GM21360 (cell line): ENCODE measurements around the gene SLC2A5.
"Not testable (repeated sequence)": the region's sequence is repeated elsewhere in the genome, so short reads cannot be mapped to it uniquely, and the experiment has no call there.

Experiments
- ATAC-seq: cut with Tn5 transposase; IDR thresholded peaks from one replicate; pipeline ENCODE4 v1.9.1; 2021; ENCODE audit warnings: mild to moderate bottlenecking, moderate library complexity; ENCODE audit not compliant: unreplicated experiment

SLC2A5 gene, protein sequence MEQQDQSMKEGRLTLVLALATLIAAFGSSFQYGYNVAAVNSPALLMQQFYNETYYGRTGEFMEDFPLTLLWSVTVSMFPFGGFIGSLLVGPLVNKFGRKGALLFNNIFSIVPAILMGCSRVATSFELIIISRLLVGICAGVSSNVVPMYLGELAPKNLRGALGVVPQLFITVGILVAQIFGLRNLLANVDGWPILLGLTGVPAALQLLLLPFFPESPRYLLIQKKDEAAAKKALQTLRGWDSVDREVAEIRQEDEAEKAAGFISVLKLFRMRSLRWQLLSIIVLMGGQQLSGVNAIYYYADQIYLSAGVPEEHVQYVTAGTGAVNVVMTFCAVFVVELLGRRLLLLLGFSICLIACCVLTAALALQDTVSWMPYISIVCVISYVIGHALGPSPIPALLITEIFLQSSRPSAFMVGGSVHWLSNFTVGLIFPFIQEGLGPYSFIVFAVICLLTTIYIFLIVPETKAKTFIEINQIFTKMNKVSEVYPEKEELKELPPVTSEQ

DNA sequence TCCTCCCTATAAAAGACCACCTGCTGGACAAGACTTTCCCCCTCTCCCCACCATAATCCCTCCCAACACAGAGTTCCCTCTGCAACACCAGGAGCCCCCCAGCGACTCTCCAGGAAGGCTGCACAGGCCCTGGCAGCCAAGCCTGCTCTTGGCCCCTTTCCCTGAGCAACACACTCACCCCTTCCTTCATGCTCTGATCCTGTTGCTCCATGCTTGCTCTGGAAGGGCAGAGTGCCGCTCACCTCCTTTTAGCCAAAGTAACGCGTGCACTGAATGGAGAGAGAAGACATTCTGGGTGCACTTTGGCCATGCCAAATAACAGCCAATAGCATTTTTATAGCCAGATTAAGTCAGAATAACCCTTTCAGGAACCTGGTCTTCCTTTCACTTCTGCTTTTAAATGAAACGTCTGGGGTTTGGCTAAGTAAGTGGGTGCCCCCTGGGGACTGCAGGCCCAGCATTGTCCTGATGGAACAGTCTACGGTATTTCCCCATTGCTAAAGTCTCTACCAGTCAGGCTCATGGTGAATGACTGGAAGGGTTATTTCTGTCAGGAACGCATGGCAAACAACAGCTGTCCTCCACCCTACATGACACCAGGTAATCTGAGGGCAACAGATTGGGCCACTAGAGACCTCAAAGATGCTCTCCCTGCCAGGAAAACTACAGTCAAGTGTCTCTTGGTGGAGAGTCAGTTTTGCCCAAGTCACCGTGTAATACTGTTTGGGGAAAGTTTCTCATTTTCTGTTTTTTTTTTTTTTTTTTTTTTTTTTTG is at the start of gene SLC2A5:
Gene SLC2A5, minus strand, starts transcription at position 310 of the 775 bp plus-strand sequence. Its CDS starts 99 bp downstream, at position 211.
- peak; percentile 87 for ATAC-seq

DNA sequence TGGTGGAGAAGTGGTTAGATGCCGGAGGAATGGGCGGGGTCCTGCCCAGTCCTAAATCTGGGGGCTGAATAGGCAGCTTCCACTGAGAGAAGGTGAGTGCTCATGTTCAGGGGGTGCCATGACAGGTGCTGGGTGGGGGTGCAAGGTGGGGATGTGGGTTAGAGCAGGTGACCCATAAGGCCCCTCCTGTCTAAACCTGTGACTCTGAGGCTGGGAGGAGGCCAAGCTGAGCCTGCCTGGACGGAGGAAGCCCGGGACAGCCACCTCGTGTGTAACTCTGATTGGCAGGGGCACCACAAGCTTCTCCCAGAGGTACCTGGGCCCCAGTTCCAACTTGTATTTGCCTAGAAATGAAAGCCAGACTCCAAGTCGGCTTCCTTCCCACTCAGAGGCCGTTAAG is 48.8 kb upstream of the SLC2A5 start:
- no peak for ATAC-seq

DNA sequence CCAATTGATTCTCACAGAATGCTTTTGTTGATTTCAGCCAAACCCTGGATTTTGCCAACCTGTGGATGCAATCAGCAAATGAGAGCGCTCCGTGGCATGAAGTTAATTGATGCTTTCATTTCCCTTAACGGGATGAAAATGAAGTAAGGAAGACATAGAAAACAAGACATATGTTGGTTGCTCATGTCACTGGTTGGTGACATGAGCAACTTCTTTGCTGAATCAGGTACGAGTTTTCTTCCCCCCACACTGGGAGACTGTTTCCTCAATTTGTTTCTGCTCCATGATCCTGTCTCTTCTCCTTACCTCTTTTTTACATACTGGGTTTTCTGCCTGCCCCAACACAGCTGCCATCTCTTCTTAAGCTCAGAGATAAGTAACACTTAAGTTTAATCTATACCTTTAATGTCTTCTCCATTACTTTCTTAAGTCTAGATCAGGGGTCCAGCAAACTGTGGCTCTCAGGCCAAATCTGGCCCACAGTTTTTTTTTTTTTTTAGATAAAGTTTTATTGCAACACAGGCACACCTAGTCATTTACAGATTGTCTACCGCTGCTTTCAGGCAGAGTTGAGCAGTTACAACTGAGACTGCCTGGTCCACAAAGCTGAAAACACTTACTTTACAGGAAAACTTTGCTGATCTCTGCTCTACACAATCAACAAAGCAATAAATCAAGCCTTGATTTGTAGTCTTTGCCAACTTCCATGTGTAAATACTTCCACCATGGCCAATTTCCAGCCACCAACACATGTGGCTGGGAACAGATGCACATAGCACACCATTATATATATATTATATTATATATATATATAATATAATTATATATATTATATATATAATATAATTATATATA is 46.1 kb upstream of the SLC2A5 start:
- ATAC-seq: no peak

DNA sequence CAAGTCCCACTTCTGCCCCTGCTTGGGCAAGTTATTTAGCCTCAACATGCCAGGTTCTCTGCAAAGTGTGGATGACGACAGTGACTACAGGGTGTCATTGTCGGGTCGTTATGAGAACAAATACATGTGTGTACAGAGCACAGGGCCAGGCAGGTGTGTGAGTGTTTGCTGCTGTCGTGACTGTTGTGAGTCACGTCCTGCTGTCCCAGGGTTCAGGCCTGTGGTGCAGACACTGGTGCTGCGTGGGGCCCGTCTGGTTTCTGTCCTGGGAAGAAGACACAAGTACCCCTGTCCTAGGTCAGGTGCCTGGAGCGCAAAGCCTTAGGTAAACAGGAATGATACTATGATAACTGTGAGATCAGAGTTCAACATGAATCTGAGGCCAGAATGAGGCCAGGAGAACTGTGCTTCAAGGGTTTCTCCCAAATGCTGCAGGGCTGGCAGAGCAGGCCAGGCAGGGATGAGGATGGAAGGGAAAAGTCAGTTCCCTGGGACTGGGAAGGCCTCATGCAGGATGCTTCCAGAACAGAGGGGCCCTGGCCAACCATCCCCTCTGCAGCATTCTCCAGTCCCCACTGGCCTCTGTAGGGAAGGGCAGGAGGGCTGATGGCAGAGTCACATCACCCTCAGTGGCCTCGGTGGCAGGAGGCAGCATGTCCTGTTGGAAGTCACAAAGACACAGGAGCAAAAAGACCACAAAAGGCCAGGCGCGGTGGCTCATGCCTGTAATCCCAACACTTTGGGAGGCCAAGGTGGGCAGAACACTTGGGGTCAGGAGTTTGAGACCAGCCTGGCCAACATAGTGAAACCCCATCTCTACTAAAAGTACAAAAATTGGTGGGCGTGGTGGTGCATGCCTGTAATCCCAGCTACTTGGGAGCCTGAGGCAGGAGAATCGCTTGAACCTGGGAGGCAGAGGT is 43.8 kb upstream of the SLC2A5 start:
- ATAC-seq: no peak

GRCh38 chr1:9111957-9112356 is 42.5 kb upstream of the SLC2A5 start:
- ATAC-seq: no peak

DNA sequence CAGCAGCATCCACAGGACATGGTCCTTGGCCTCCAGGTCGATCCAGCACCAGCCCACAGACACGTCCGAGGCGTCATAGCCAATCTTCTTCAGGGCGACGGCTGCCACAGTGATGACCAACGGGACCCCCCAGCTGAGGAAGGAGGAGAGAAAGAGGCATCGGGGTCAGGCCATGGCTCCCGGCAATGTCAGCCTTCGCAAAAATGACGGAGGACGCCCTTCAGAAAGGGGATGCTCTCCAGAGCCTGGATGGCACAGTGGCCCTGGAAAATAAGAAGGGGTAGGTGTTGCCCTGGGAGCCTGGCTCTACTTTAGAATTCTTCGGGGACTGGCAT is 41.9 kb upstream of the SLC2A5 start:
- no peak for ATAC-seq

DNA sequence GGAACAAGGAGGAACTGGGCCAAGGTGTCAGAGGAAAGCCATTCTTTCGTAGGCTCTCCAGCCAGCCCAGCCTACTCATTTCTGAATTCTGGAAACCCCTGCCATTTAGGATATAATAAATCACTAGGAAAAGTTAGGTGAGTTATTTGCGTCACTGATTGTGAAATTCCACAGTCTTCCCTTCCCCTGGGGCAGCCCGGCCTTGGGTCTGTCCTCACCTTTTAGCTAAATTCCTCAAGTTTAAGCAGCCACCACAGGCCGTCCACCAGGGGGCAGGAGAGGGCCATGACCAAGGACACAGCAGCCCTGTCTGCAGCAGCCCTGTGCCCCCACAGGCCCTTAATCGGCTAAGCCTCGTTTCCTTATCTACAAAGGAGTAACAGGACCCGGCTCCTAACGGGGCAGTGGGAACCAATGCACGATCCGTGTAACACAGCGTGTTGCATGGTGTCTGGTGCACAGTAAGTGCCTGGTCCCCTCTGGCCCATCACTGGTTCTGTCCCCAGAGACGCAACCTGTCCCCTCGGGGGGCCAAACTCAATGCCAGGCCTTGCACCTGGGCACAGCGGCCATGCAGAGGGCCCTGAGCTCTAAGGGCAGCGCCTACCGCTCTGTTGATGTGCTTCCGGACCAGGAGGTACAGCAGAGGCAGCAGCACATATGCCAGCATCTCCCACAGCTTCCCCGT is 41.4 kb upstream of the SLC2A5 start:
- ATAC-seq: no peak

GRCh38 chr1:9108056-9108665 is 38.7 kb upstream of the SLC2A5 start:
- ATAC-seq: no peak

- ATAC-seq: no peak
Observed at GRCh38 chr1:9107136-9107535, 37.7 kb upstream of the SLC2A5 start.

DNA sequence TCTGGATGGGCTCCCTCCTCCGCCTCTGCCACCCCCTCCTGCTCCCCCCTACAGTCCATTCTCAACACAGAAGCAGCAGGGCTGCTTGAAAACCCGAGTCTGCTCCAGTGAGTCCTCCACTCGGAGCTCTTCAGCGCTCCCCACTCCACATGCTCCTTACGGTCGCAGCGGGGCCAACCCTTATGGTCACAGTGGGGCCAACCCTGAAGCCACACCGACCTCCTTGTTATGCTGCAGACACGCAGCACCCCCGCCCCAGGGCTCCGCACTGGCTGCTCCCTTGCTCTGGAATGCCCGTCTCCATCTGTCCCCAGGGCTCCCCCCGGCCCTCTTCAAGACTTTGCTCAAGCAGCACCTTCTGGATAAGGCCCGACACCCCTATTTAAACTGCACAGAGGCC is 36.9 kb upstream of the SLC2A5 start:
- no peak for ATAC-seq

DNA sequence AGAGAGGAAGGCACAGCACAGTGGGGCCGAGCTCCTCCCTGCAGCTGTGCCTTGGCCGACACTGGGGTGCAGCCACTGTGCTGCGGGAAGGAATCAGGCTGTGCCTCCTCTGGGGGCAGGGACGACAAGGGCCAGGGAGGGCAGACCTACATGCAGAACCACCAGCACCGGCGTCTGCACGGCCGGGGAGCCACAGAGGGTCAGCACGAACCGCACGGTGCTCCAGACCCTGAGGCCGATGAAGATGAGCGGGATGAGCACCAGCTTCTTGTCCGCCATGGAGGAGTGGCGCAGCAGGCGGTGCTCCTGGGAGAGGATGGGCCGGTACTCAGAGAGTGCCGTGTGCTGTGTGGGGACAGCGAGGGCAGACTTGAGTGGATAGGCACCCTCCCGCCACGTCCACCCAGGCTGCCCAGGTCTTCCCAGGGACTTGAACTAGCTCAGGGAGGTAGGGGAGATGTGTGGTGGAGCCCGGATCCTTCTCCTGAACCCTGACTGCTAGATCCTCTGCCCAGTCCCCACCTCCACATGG is 36.0 kb upstream of the SLC2A5 start:
- no peak for ATAC-seq

DNA sequence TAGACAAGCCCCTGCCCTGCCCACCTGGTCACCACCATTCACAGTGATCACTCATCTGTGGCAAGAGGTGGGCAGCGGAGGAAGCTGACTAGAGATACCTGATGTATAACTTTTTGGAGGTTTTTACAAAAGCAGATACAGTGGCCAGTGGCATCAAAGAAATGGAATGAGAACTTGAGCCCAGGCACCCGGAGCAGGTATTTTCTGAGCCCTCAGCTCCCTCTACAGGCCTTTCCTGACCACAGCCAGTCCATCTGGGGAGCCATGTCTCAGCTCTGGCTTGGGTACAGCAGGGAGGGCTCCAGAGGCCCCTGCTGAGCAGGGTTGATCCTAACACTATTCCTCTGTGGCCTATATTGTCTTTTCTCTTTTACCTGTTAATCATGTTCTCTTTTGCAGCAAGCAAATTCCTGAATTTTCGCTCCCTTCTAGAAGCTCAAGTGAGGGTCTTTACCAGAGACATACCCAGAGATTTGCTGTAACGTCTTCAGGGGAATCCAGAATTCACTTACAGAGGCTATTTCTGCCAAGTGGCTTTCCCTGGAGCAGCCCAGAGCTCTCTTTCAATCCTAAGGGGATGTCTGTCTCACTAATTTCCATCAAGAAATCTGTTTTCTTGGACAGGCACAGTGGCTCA is 32.2 kb upstream of the SLC2A5 start:
- ATAC-seq: no peak

GRCh38 chr1:9100471-9101043 is 31.1 kb upstream of the SLC2A5 start:
- ATAC-seq: no peak

DNA sequence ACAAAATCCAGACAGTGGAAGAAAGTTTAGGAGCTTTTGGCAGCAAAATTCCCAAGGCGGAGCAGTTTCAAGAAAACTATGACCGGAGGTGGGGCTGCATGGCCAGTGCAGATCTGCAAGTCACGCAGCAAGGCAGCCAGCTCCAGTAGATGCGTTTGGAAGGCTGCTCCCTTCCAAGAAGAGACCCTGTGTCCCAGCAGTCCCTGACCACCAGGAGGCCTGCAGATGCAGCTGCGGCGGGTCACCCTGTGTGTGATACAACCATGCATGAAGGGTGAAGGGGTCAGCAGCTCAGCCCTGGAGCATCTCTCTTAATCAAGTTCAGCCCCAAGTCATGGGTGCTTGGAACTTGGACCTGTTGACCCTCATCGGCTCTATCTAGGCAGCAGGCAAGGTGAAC is 30.1 kb upstream of the SLC2A5 start:
- ATAC-seq: no peak

DNA sequence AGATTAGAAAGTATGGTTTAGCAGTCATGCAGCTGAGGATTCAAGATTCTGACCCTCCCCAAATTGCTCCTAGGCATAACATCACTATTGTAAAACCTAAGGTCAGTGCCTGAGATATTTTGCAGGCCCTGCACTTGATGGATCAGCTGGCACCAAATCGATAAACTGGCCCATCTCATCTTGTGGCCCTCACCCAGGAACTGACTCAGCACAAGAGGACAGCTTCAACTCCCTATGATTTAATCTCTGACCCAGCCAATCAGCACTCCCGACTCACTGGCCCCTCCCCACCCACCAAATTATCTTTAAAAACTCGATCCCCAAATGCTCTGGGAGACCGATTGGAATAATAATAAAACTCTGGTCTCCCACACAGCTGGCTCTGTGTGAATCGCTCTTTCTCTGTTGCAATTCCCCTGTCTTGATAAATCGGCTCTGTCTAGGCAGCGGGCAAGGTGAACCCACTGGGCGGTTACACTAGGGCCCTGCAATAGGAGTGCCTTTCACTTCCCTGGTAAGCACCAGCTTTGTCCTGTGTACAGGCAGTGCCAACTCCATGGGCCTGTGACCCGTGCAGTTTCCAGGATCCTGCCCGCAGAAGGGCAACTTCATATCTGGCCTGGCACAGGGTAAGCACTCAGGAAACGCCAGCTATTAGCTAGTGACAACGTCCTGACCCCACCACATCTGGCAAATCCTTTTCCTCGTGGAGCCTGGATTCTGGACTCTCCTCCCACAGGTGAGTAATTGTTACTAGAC is 28.7 kb upstream of the SLC2A5 start:
- ATAC-seq: no peak

DNA sequence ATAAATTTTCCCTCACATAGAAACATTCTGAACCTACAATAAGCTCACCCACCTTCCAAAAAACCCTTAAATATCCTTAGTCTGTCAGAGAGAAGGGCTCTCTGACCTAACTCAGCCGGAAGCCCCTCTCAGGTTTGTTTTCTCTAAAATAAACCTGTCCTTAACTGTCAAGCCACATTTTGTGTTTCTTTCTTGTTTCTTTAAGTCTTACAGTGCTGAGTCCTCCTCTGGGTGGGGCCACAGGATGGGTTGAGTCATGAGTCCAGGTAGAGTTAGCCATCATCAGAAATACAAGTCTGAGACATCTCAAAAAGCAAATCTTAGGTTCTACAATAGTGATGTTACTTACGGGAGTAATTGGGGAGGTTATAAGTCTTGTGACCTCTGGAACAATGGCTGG is 26.4 kb upstream of the SLC2A5 start:
- no peak for ATAC-seq

GRCh38 chr1:9093996-9094595 is 24.7 kb upstream of the SLC2A5 start:
- ATAC-seq: not testable (repeated sequence)
